ENCODE measurements around the gene ZFYVE26.
"Not testable (repeated sequence)": the region's sequence is repeated elsewhere in the genome, so short reads cannot be mapped to it uniquely, and the experiment has no call there.

The ZFYVE26 gene

GRCh38 chr14:67704484-67705089 is 111.8 kb downstream of the ZFYVE26 start:
- peak; percentile 73 for DNase-seq

DNA sequence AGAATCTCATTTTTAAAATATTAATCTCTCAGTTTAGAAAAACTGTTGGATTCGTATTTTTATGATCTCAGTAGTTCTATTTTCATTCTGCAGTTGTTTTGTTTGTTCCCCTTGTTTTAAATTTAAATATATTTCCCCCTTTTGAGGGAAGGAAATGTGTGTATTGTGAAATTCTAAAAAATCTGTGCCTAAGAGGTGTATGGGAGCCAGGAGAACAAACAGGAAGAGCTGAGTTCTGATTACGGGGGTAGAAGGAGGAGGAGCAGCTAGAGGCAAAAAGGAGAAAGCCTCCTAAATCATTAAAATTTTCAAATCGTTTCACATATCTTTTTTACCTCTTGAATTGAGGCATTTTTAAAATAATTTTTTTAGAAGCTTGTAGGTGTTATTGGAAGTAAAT is 112.4 kb downstream of the ZFYVE26 start:
- no peak for DNase-seq

GRCh38 chr14:67701492-67701891 is 114.9 kb downstream of the ZFYVE26 start, which contains the start of gene RDH12:
TSS of gene RDH12 (plus strand) at chr14:67701886. CDS start at chr14:67722643, 20,757 bp downstream.
- not testable (repeated sequence) for DNase-seq

- no peak for DNase-seq
These were observed 118.2 kb downstream of the ZFYVE26 start for GRCh38 chr14:67698179-67698578.

DNA sequence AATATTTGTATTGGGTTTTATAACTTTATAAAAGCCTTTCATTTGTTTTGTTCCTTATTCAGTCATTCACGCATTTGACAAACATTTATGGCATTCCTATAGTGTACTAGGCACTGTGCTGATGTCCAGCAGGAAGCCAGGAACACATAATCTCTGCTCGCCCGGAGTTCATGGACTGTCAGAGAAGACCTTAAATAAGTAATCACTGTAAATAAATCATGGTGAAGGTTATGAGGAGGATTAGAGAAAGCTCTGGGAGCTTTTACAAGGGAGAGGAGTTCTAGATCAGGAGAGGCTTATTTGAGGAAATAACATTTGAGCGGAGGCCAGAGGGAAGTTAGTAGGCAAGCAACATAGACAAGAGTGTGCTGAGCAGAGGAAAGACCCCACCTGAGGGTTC is 119.4 kb downstream of the ZFYVE26 start:
- DNase-seq: no peak
